NCI-H2227 treated with DMSO at 0.1 percent for 48 hours (cell line): ENCODE data around the gene RSBN1L.

Experiments
- DNase-seq: peaks from one replicate; lab custom pipeline; 2025; lab: John Stamatoyannopoulos, UW

The RSBN1L gene

GRCh38 chr7:77731716-77732115 lies 35.5 kb downstream of the RSBN1L start:
- no peak for DNase-seq

- no peak for DNase-seq
Observed at GRCh38 chr7:77734659-77735421, 38.6 kb downstream of the RSBN1L start.

- DNase-seq = no peak
Observed at GRCh38 chr7:77735457-77735856, 39.2 kb downstream of the RSBN1L start.

- DNase-seq = no peak
Observed at GRCh38 chr7:77736991-77737390, 40.7 kb downstream of the RSBN1L start.

- DNase-seq = no peak
Observed at GRCh38 chr7:77738382-77738781, 42.1 kb downstream of the RSBN1L start.

GRCh38 chr7:77738871-77739270 lies 42.6 kb downstream of the RSBN1L start:
- no peak for DNase-seq

GRCh38 chr7:77740257-77740656 lies 44.0 kb downstream of the RSBN1L start:
- DNase-seq = no peak

- no peak for DNase-seq
Observed at GRCh38 chr7:77743518-77743917, 47.3 kb downstream of the RSBN1L start.

GRCh38 chr7:77745746-77746145 lies 49.5 kb downstream of the RSBN1L start:
- DNase-seq = no peak

- no peak for DNase-seq
Observed at GRCh38 chr7:77746164-77746823, 50.0 kb downstream of the RSBN1L start.

GRCh38 chr7:77746824-77747165 lies 50.5 kb downstream of the RSBN1L start:
- no peak for DNase-seq

GRCh38 chr7:77747178-77747577 lies 50.9 kb downstream of the RSBN1L start:
- DNase-seq = no peak

- DNase-seq = no peak
Observed at GRCh38 chr7:77747718-77748117, 51.5 kb downstream of the RSBN1L start.

- no peak for DNase-seq
Observed at GRCh38 chr7:77752016-77752415, 55.8 kb downstream of the RSBN1L start.

- DNase-seq = no peak
Observed at GRCh38 chr7:77753173-77753572, 56.9 kb downstream of the RSBN1L start.

- no peak for DNase-seq
Observed at GRCh38 chr7:77757589-77757988, 61.3 kb downstream of the RSBN1L start.

GRCh38 chr7:77759294-77759889 lies 63.1 kb downstream of the RSBN1L start:
- DNase-seq = peak; percentile 31

- no peak for DNase-seq
Observed at GRCh38 chr7:77760809-77761453, 64.7 kb downstream of the RSBN1L start.

- DNase-seq = no peak
Observed at GRCh38 chr7:77765481-77765880, 69.2 kb downstream of the RSBN1L start.

- no peak for DNase-seq
Observed at GRCh38 chr7:77765906-77766800, 69.9 kb downstream of the RSBN1L start.

- no peak for DNase-seq
Observed at GRCh38 chr7:77766801-77767605, 70.7 kb downstream of the RSBN1L start.
